ENCODE results near the gene FXYD7.

FXYD7 gene

DNA sequence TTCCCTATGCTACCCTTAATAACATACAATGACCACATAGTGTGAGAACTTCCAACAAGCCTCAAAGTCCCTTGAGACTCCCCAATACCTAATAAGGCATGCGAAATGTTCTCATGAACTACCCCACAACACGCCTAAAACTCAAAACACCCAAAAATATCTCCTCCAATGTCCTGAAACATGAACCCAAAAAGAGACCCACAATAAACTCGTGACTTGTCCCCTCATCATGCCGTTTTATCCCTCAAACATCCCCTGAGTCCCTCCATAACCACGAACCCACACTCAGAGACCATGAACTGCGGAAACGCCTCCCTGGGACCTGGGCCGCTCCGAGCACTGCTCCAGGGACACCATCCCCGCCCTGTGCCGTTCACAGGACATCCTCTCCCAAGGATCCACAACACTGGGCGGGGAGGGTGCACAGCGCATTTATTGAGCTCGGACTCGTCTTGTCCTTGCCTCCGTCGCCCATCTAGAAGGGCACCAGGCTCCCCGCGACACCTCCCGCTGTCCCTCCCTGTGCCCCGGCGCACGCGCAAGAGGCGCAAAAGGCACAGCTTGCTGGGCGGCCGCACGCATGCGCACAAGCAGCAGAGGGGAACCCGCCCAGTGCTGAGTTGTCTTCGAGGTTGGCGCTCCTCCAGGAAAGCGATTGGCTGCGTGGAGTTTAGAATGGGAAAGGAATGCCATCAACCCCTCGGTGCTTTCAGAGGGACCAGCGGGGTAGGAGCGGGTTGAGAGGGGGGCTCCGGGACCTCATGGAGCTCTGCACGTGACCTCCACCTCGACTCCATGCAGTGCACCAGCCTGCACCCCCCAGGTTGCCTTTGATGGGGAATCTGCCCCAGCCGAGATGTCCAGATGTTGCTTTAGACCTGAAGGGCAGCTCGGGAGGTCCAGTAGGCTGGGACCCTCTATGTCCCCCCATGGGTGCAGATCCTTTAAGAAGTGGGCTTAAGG, 18.7 kb upstream of the FXYD7 start:
- TF ChIP-seq, protein P1, sequence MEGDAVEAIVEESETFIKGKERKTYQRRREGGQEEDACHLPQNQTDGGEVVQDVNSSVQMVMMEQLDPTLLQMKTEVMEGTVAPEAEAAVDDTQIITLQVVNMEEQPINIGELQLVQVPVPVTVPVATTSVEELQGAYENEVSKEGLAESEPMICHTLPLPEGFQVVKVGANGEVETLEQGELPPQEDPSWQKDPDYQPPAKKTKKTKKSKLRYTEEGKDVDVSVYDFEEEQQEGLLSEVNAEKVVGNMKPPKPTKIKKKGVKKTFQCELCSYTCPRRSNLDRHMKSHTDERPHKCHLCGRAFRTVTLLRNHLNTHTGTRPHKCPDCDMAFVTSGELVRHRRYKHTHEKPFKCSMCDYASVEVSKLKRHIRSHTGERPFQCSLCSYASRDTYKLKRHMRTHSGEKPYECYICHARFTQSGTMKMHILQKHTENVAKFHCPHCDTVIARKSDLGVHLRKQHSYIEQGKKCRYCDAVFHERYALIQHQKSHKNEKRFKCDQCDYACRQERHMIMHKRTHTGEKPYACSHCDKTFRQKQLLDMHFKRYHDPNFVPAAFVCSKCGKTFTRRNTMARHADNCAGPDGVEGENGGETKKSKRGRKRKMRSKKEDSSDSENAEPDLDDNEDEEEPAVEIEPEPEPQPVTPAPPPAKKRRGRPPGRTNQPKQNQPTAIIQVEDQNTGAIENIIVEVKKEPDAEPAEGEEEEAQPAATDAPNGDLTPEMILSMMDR (conservative IDR thresholded peaks at IDR 0.05), result no peak
- TF ChIP-seq ZFX (IDR thresholded peaks at IDR 0.05), result no peak
- H3K27ac ChIP-seq, result peak overlapping the region; percentile 76

DNA sequence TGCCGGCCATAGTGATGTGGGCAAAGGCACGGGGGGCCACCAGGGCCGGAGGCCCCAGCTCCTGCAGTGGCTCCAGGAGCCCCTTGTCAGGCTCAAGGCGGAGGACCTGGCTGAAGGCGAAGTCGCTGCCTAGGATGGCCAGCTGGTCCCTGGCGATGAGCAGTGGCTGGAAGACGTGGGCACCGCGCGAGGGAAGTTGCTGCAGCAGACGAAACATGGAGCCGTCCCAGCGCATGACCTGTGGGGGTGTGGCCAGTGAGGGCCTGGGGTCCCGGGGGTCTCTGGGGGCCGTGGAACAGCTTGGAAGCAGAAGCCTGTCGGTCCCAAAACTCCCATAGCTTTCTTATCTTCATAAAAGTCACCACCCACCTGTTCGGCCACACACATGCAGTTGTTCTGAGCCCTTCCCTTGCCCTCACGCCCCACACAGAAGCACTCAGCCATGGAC, 17.8 kb upstream of the FXYD7 start:
- TF ChIP-seq, protein P1 (conservative IDR thresholded peaks at IDR 0.05), result no peak
- no peak for TF ChIP-seq ZFX (IDR thresholded peaks at IDR 0.05)
- H3K27ac ChIP-seq, result peak overlapping the region; percentile 76

DNA sequence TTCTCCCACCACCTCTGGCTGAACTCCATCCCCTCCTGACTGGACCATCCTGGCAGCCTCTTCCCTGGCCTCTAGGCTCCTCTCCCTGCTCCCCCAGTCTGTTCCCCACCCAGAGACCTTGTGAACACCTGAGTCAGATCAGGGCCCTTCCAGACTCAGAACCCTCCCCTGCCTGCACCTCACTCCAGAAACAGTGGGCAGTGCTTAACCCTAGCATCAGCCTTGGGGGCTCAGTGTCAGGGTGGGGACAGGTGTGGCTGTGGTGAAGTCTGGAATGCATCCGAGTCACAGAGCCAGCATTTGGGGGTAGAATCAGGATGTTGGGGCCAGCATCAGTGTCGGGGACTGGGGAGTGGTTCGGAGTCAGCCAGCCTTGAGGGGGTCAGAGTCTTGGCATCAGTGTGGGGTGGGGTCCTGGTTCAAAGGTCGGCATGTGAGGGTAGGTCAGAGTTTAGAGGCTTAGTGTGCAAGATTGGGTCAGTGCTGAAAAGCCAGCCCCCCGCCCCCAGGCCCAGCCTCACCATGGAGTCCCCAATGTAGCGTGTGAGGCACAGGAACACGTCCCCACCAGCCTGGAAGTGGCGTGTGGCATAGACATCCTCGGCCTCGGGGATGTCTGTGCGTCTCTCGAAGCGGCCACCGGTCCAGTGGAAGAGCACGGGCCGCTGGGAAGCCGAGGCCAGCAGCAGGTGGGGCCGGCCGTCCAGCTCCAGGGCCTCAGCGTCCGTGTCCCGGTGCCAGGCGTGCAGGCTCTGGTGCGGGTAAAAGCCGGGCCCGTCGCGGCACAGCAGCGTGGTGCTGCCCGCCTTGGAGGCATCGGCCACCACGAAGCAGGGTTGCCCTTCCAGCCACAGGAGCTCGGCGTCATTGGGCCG, 17.1 kb upstream of the FXYD7 start:
- TF ChIP-seq ZFX (IDR thresholded peaks at IDR 0.05), result no peak
- TF ChIP-seq, protein P1 (conservative IDR thresholded peaks at IDR 0.05), result no peak

DNA sequence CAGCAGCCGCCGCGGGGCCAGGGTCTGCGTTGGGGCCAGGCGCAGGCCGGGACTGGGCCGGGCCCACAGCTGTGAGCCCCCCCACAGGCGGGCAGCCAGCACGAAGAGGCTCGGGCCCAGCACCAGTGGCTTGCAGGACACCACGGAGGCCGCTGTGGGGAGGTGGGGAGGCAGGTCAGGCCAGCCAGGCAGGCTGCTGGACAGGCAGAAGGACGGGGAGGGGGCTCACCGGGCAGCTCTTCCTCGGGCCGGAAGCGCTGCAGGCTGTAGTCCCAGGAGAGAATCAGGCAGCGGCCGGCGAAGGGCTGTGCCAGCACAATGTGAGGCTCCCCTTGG, 16.5 kb upstream of the FXYD7 start:
- TF ChIP-seq ZFX (IDR thresholded peaks at IDR 0.05), result no peak
- TF ChIP-seq, protein P1 (conservative IDR thresholded peaks at IDR 0.05), result no peak
- no peak overlapping the region for H3K27ac ChIP-seq

More for the DNA sequence above, 17.1 kb upstream of the FXYD7 start:
- H3K27ac ChIP-seq, result no peak overlapping the region

DNA sequence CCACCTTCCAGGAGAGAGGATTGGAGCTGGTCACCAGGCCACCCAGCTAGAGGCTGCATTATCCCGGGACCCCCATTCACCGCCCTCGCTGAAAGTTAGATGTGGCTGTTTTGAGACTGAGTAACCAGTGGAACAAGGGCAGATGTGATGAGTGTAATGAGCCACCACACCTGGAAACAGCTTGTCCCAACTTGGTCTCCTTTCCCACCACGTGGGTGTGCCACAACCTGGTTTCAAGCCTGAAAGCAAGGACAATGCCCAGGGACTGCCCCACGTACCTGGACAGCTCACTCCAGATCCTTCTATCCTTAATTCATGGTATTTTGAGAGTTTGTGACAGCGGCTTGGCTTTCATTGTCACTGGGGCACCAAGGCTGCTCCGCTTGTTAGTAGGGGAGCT, 15.2 kb upstream of the FXYD7 start:
- H3K27ac ChIP-seq, result no peak overlapping the region

DNA sequence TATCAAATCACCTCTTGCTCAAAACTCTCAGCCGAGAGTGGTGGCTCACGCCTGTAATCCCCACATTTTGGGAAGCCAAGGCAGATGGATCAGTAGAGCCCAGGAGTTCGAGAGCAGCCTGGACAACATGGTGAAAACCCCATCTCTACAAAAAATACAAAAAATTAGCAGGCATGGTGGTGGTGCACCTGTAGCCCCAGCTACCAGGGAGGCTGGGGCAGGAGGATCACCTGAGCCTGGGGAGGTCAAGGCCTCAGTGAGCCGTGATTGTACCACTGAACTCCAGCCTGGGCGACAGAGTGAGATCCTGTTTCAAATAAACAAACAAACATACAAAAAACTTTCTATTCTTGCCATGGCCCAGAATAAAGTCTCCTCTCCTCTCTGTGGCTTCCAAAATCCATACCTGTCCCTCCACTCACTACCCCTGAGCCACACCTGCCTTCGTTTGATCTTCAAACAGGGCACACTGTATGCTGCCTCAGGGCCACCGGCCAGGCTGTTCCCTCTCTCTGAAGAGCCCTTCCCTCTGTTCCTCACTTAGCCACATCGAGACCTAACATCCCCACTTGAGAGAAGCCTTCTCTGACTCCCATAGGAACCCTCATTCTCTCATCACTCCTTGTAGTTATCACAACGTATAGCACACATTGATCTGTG, 14.5 kb upstream of the FXYD7 start:
- no peak for TF ChIP-seq ZFX (IDR thresholded peaks at IDR 0.05)
- TF ChIP-seq, protein P1 (conservative IDR thresholded peaks at IDR 0.05), result no peak
- H3K27ac ChIP-seq, result no peak overlapping the region

More for the DNA sequence above, 15.2 kb upstream of the FXYD7 start:
- TF ChIP-seq ZFX (IDR thresholded peaks at IDR 0.05), result no peak
- TF ChIP-seq, protein P1 (conservative IDR thresholded peaks at IDR 0.05), result no peak

All from C4-2B (cell line).